ENCODE results near the gene CORIN.

The CORIN gene

DNA sequence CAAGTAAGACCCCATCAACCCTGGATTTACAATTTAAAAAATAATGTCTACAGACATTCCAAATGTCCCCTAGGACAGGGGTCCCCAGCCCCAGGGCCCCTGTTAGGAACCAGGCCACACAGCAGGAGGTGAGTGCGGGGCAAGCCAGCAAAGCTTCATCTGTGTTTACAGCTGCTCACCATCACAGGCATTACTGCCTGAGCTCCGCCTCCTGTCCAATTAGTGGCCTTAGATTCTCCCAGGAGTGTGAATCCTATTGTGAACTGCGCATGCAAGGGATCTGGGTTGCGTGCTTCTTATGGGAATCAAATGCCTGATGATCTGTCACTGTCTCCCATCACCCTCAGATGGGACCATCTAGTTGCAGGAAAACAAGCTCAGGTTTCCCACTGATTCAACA, 206.7 kb downstream of the CORIN start:
- Mint-ChIP-seq H3K27me3 (ENCODE audit: low read depth) (no peaks in the 10 kb centered on the region), H3K9me3 (peaks cover 3% of the 10 kb centered on the region), H3K4me3 (no peak overlapping the region), H3K36me3 (ENCODE audit: low read depth) (no peaks in the 10 kb centered on the region), H3K27ac (no peak overlapping the region), H3K4me1 (no peaks in the 10 kb centered on the region)
- TF ChIP-seq, protein P1, sequence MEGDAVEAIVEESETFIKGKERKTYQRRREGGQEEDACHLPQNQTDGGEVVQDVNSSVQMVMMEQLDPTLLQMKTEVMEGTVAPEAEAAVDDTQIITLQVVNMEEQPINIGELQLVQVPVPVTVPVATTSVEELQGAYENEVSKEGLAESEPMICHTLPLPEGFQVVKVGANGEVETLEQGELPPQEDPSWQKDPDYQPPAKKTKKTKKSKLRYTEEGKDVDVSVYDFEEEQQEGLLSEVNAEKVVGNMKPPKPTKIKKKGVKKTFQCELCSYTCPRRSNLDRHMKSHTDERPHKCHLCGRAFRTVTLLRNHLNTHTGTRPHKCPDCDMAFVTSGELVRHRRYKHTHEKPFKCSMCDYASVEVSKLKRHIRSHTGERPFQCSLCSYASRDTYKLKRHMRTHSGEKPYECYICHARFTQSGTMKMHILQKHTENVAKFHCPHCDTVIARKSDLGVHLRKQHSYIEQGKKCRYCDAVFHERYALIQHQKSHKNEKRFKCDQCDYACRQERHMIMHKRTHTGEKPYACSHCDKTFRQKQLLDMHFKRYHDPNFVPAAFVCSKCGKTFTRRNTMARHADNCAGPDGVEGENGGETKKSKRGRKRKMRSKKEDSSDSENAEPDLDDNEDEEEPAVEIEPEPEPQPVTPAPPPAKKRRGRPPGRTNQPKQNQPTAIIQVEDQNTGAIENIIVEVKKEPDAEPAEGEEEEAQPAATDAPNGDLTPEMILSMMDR (IDR thresholded peaks at IDR 0.05; ENCODE audit: unreplicated experiment in 3 of 3): no peak

DNA sequence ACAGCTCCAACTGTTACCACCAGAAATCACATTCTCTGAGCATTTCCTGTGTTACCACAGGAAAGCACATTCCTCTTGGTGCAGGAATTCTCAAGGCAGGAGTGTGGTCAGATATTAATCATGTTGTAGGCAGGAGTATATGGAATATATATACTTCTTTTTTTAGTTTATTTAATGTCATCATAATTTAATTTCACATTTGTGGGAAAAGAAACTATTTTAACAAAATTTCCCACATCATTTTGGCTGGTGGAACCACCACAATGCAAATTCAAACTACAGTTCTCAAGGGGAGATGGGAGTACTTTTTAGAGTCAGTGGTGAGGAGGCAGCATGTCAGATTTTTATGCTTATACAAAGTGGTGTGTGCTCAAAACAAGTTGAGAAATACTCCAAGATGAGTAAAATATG, 213.8 kb downstream of the CORIN start:
- Mint-ChIP-seq H3K36me3 (ENCODE audit: low read depth) (peaks cover 6% of the 10 kb centered on the region), H3K27ac (peak overlapping the region in 1 of 3 experiments; percentile 24), H3K27me3 (ENCODE audit: low read depth) (no peaks in the 10 kb centered on the region), H3K4me1 (peaks cover 6% of the 10 kb centered on the region), H3K4me3 (no peak overlapping the region), H3K9me3 (peaks cover 9% of the 10 kb centered on the region)
- TF ChIP-seq, protein P1 (IDR thresholded peaks at IDR 0.05; ENCODE audit: unreplicated experiment in 3 of 3): no peak

DNA sequence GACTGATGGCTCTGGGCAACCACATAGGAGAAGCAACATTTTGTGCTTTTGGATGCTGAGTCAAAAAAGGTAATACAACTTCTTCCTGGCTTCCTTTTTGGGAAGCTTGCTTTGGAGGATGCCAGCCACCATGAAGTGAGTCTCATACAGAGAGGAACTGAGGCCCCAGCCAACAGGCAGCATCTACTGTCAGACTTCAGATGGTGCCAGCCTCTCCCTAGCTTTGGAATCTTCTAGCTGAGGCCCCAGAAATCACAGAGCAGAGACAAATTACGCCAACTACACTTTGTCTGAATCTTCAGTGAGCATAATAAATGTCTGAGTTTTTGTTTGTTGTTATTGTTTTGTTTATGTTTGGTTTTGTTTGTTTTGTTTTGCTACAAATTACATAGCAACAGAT, 216.7 kb downstream of the CORIN start:
- TF ChIP-seq, protein P1 (IDR thresholded peaks at IDR 0.05; ENCODE audit: unreplicated experiment in 3 of 3): no peak
- no peak overlapping the region for H3K27ac Mint-ChIP-seq
- H3K27me3 Mint-ChIP-seq (ENCODE audit: low read depth): no peaks in the 10 kb centered on the region
- no peak overlapping the region for H3K4me3 Mint-ChIP-seq
- peaks cover 6% of the 10 kb centered on the region for H3K4me1 Mint-ChIP-seq
- peaks cover 9% of the 10 kb centered on the region for H3K9me3 Mint-ChIP-seq
- peaks cover 6% of the 10 kb centered on the region for H3K36me3 Mint-ChIP-seq (ENCODE audit: low read depth)

DNA sequence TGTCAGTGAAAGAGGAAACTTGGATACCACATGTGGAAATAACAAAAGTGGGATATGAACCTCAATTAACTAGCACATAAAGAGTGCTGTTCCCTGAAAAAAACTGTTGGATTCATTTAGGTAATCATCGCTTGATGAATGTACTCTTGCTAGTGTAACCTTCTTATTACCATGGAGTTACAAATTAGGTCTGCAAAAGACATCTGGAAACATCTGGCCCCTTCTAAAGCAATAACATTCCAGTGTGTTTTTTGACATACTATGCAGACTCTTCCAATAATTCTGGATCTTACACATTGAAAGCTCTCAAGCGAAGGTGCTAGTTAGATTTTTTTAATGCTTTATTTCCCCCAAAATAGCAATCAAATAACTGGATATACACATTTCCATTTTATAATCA, 218.2 kb downstream of the CORIN start:
- Mint-ChIP-seq H3K9me3 (peaks cover 9% of the 10 kb centered on the region), H3K27me3 (ENCODE audit: low read depth) (no peaks in the 10 kb centered on the region), H3K27ac (peak overlapping the region in 1 of 3 experiments; percentile 48), H3K36me3 (ENCODE audit: low read depth) (peaks cover 6% of the 10 kb centered on the region), H3K4me1 (peaks cover 6% of the 10 kb centered on the region), H3K4me3 (no peak overlapping the region)
- TF ChIP-seq, protein P1 (IDR thresholded peaks at IDR 0.05; ENCODE audit: unreplicated experiment in 3 of 3): no peak

DNA sequence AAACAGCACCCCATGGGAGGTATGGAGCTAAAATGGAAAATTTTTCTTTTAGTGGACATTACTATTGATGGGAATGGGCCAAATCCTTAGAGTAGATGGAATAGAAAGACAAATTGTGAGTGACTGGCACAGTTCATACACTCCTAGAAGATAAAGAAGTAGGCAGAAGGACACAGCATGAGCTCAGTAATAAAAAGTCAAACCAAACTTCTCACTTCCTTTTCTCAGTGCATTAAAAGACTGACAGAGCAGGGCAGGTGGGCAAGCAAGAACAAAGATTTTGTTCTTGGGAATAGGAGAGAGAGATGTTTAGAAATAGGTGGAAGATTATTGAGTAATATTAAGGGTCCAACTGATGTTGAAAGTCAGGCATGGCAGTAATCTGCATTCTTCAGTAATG, 220.3 kb downstream of the CORIN start:
- peaks cover 6% of the 10 kb centered on the region for H3K4me1 Mint-ChIP-seq
- H3K27ac Mint-ChIP-seq: no peak overlapping the region
- H3K36me3 Mint-ChIP-seq (ENCODE audit: low read depth): peaks cover 1% of the 10 kb centered on the region
- no peak overlapping the region for H3K4me3 Mint-ChIP-seq
- peaks cover 5% of the 10 kb centered on the region for H3K9me3 Mint-ChIP-seq
- TF ChIP-seq, protein P1 (IDR thresholded peaks at IDR 0.05; ENCODE audit: unreplicated experiment in 3 of 3): no peak
- H3K27me3 Mint-ChIP-seq (ENCODE audit: low read depth): no peaks in the 10 kb centered on the region

DNA sequence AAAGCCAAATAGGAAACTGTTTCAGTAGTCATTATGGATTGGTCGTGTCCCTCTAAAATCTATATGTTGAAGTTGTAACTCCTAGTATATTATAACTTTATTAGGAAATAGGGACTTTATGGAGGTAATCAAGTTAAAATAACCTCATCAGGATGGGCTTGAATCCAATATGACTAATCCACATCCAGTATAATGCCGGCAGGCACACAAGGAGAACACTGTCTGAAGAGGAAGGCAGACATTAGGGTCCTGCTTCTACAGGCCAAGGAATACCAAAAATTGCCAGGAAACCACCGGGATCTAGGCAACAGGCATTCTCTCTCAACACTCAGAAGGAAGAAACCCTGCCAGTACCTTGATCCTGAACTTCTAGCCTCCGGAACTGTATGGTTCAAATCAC, 222.5 kb downstream of the CORIN start:
- no peak overlapping the region for H3K4me3 Mint-ChIP-seq
- H3K36me3 Mint-ChIP-seq (ENCODE audit: low read depth): no peaks in the 10 kb centered on the region
- peaks cover 6% of the 10 kb centered on the region for H3K4me1 Mint-ChIP-seq
- H3K9me3 Mint-ChIP-seq: peaks cover 4% of the 10 kb centered on the region
- H3K27ac Mint-ChIP-seq: no peak overlapping the region
- TF ChIP-seq, protein P1 (IDR thresholded peaks at IDR 0.05; ENCODE audit: unreplicated experiment in 3 of 3): no peak
- H3K27me3 Mint-ChIP-seq (ENCODE audit: low read depth): no peaks in the 10 kb centered on the region

Data from nephron (organoid).